GM20000 (cell line): Measurements from ENCODE around the gene TOX3.

Source experiments
- DNase-seq: peaks from one replicate; pipeline ENCODE4 v3.0.0; 2012; ENCODE audit warnings: low spot score
- TF ChIP-seq, protein P1 (sequence below): IDR thresholded peaks from 2 replicates; pipeline ENCODE4 v1.5.1; 2012; ENCODE audit warnings: mild to moderate bottlenecking, control low read depth; ENCODE audit errors: extremely low read depth, missing control alignments

The TOX3 gene

DNA sequence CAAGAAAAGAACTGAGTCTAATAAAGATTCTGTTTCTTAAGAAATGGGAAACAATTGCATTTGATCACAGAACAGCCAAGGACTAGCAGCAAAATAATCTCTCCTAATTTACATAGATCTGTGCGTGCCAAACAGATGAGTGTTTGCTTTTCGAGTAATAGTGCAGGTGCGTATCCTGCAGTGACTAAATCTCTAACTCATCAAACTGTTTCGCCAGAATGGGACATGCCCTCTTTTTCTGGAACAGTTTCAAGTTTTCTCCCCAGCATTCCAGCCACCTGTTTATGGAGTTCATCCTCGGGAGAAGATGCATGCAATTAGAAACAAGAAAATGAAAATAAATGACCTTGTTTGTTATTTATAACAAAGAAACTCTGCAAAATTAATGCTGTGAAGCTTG is 5.7 kb upstream of the TOX3 start:
- DNase-seq = no peak
- TF ChIP-seq, protein P1, sequence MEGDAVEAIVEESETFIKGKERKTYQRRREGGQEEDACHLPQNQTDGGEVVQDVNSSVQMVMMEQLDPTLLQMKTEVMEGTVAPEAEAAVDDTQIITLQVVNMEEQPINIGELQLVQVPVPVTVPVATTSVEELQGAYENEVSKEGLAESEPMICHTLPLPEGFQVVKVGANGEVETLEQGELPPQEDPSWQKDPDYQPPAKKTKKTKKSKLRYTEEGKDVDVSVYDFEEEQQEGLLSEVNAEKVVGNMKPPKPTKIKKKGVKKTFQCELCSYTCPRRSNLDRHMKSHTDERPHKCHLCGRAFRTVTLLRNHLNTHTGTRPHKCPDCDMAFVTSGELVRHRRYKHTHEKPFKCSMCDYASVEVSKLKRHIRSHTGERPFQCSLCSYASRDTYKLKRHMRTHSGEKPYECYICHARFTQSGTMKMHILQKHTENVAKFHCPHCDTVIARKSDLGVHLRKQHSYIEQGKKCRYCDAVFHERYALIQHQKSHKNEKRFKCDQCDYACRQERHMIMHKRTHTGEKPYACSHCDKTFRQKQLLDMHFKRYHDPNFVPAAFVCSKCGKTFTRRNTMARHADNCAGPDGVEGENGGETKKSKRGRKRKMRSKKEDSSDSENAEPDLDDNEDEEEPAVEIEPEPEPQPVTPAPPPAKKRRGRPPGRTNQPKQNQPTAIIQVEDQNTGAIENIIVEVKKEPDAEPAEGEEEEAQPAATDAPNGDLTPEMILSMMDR = no peak

DNA sequence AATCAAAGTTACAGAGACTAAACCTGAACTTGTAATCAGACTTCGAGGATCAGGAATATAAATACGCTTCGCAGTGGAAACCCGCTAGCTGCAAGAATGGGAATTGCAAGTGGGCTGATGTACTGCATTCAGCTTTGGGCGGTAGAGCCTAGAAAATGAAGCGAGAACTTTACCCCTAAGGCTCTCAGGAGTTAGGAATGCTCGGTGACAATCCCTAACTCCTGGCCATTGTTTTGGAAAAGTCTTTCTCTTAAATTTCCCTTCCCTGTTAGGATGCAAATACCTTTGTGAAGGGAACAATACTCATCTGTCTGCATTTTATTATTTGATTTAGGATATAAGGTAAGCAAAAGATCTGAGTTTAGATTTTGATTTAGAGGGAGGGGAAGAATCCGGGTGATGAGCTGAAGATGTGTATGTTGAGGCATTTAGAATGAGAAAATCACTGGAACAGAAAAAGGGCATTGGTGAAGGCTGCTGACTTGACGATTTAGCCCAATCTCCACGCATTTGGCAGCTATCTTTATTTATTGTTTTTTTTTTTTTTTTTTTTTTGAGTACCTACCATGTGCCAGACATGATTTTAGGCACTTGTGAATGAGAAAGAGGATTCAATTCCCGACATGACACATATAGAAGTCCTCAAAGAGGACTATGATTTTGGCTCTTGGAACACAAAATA is 2.2 kb upstream of the TOX3 start:
- TF ChIP-seq, protein P1 = no peak
- DNase-seq = no peak

DNA sequence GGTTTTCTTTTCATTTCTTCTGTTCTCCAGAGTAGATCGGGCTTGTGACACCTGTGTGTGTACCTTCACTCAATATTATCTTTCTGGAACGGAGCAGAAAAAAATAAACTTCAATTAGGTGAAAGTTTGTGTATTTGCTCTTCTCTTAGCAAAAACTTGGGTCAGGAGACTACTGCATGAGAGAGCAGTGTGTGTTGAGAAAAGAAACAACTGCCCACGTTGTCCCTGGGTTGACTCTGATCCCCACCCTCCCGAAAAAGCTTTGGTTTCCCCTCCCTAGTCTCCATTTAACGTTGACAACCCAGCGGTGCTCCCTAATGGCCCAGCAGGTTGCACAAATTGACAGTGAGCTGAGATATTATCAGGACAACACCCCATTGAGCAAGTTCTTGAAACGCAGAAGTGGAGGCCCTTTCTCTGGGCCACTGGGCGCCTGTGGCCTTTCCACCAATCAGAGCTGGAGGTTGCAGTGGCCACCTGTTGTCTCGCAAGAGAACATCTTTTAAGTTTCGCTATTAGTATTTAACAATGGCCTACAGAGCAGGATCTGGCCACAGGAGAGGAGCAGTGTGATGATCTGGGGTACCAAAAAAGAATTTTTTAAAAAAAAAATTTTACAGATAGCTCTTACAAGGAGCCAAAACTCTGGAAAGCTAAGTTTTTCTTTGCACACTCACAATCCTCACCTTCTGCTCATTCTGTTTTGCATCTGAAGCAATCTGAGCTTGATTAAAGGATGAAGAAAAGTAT is 1.5 kb upstream of the TOX3 start:
- TF ChIP-seq, protein P1 = no peak
- peak; percentile 47 for DNase-seq

DNA sequence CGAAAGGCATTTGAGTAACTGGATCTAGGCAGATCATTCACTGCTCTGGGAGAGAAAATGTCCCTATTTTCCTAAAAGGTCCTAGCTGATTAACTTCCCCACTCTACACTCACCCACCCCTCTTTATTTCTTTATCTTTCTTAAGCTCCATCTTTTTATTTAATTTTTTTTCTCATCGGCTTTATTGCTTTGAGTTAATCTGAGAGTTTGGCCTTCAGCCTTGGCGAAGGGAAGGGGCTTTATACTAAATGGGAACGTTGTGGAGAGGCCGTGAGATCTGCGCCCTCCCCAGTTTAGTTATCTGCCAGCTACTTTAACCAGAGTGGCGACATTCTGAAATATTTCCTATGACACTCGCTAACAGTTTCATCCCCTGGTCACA is 882 bp upstream of the TOX3 start:
- TF ChIP-seq, protein P1 = no peak
- peak; percentile 16 for DNase-seq

DNA sequence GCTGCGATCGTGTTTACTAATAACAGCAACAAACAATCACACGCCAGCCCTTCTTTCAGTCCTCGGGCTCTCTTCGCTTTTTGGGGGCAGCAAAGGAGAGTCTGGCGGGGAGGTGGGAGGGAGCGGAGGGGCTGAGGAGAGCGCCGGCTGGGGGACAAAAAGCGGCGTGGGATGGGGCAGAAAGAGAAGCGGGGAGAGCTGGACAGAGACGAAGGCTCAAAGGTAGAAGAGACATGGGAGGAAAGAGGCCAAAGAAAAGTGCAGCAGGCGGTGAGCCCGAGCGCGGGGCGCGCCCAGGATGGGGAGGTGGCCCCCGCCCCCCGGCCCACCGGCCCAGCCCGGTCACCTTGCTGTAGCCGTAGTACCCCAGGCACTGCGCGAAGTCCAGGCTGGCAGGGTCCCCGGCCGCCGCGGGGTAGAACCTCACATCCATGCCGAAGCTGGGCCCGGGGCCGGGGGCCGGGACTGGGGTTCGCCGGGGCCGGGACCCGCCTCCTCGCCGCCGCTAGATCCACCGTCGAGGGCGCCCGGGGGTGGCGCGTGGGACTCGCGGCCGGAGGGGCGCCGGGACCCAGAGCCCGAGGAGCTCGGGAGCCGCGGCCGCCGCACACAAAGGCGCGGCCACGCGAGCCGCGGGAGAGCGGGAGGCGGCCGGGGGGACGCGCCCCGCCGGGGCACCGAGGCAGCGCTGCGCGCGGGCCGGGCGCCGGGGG is 496 bp downstream of the TOX3 start:
- peak; percentile 16 for DNase-seq
- TF ChIP-seq, protein P1 = no peak

DNA sequence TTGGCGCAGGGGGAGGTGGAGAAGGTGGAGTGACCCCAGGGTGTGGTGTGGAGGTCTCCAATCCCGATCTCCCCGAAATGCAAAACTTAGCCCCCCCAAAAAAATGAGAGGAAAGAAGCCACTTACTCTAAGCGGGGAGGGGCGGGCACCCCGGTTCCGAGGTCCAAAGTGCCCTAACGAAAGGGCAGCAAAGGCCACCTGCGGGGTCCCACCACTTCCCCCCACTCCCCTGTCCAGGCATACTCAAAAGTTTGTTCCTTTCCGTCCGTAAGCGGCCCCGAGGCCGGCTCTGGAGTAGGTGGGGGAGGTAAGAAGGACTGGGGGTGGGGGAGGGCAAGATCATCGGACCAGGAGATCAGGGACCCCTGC is 1.1 kb downstream of the TOX3 start:
- TF ChIP-seq, protein P1 = no peak
- DNase-seq = no peak
